ENCODE results near the gene ATOX1. TPM values are rescaled to one million over a fixed set of nuclear protein-coding genes. Genes with fewer than 3 reads are reported as not detected.

Gene ATOX1
- total and polyA plus RNA-seq, 2 experiments from 2014 or later = 126 to 296 TPM

DNA sequence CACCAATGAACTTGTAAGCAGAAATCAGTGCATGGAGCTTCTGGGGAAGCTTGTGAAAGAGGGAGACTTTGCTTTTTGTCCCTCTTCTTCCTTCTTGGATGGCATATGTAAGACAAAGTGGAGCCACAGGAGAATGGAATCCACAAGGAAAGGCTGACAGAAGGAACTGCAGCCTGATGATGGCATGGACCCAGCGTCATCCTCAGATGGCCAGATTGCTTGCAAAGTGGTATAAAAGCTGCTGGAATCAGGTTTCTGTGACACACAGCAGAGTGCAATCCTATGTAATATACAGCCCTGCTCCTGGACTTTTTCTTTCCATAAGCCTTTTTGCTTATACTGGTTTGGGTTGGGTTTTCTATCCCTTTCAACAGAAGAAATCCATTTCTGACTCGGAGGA is 40.3 kb downstream of the ATOX1 start:
- DNase-seq = peak; percentile 88
- Histone ChIP-seq H3K4me3 (peak overlapping the region; percentile 63), H3K27ac (peak overlapping the region; percentile 97), H3K4me1 (ENCODE audit: insufficient read depth) (peaks cover 32% of the 10 kb centered on the region), H2AFZ (peak overlapping the region; percentile 78), H3F3A (ENCODE audit: insufficient read depth) (peaks cover 35% of the 10 kb centered on the region), H3K9ac (peak overlapping the region; percentile 87), H3K27me3 (replicated peaks; ENCODE audit: insufficient read depth) (no peaks in the 10 kb centered on the region), H3K9me3 (ENCODE audit: low read depth) (no peaks in the 10 kb centered on the region), H3K36me3 (ENCODE audit: low read depth) (no peaks in the 10 kb centered on the region), H3K79me2 (ENCODE audit: insufficient read depth) (0 out of 2 replicates have a peak, but pooled peaks cover 5% of the 10 kb centered on the region), H3K4me2 (ENCODE audit: unreplicated experiment) (peak overlapping the region; percentile 90), H3K9me2 (ENCODE audit: insufficient read depth) (no peaks in the 10 kb centered on the region), H4K20me1 (ENCODE audit: insufficient read depth) (no peaks in the 10 kb centered on the region)
- TF ChIP-seq EZH2phosphoT487 (IDR thresholded peaks at IDR 0.05; ENCODE audit: insufficient read depth, low read depth) (no peak), EZH2 (IDR thresholded peaks at IDR 0.05; ENCODE audit: insufficient read depth, poor library complexity, severe bottlenecking) (no peak)
- in situ Hi-C loops (cut with MboI) = no loop called here
- 0 to 7% methylated on average over 2 of the region's 2 CpGs for WGBS, 2 experiments (ENCODE audit: low coverage in 1 of 2, low lambda C conversion rate in 2 of 2, missing lambda C conversion rate in 2 of 2)

DNA sequence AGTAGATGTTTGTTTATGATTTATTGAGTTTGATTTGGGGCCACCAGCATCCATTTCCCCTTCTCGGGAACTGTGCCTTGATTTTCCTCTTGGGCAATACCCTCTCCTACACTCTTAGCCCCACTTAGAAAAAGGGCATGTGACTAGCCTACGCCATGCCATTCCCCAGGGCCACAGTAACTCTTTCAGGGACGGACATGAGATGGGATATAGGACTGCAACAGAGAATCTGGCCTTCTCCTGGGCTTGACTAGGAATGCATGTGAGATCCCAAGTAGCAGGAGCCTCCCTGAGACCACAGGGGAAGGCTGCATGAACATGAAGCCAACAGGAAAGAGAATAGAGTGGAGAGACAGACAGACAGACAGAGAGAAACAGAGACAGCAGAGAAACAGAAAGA is 41.0 kb downstream of the ATOX1 start:
- Histone ChIP-seq H3K27me3 (replicated peaks; ENCODE audit: insufficient read depth) (no peaks in the 10 kb centered on the region), H3K9me3 (ENCODE audit: low read depth) (no peaks in the 10 kb centered on the region), H3K9ac (peak overlapping the region; percentile 87), H3K4me1 (ENCODE audit: insufficient read depth) (peaks cover 32% of the 10 kb centered on the region), H3K36me3 (ENCODE audit: low read depth) (no peaks in the 10 kb centered on the region), H4K20me1 (ENCODE audit: insufficient read depth) (no peaks in the 10 kb centered on the region), H2AFZ (peak overlapping the region; percentile 78), H3K4me3 (peak overlapping the region; percentile 17; the same call in 1 of the 2 replicates), H3K79me2 (ENCODE audit: insufficient read depth) (0 out of 2 replicates have a peak, but pooled peaks cover 5% of the 10 kb centered on the region), H3K4me2 (ENCODE audit: unreplicated experiment) (peak overlapping the region; percentile 90), H3K9me2 (ENCODE audit: insufficient read depth) (no peaks in the 10 kb centered on the region), H3F3A (ENCODE audit: insufficient read depth) (peaks cover 35% of the 10 kb centered on the region), H3K27ac (peak overlapping the region; percentile 97)
- no peak for TF ChIP-seq EZH2phosphoT487 (IDR thresholded peaks at IDR 0.05; ENCODE audit: insufficient read depth, low read depth)
- TF ChIP-seq EZH2 (IDR thresholded peaks at IDR 0.05; ENCODE audit: insufficient read depth, poor library complexity, severe bottlenecking) = no peak
- 44 to 58% methylated on average over 2 to 3 of the region's 3 CpGs for WGBS, 2 experiments (ENCODE audit: low coverage in 1 of 2, low lambda C conversion rate in 2 of 2, missing lambda C conversion rate in 2 of 2)
- in situ Hi-C loops (cut with MboI) = no loop called here
- peak; percentile 29 for DNase-seq

- TF ChIP-seq EZH2phosphoT487 (IDR thresholded peaks at IDR 0.05; ENCODE audit: insufficient read depth, low read depth) (no peak), EZH2 (IDR thresholded peaks at IDR 0.05; ENCODE audit: insufficient read depth, poor library complexity, severe bottlenecking) (no peak)
- Histone ChIP-seq H3K27ac (no peak overlapping the region), H3K4me1 (ENCODE audit: insufficient read depth) (no peaks in the 10 kb centered on the region), H3K9ac (no peak overlapping the region), H3K36me3 (ENCODE audit: low read depth) (no peaks in the 10 kb centered on the region), H2AFZ (no peak overlapping the region), H3K4me2 (ENCODE audit: unreplicated experiment) (no peak overlapping the region), H3K9me3 (ENCODE audit: low read depth) (no peaks in the 10 kb centered on the region), H3F3A (ENCODE audit: insufficient read depth) (peaks cover 8% of the 10 kb centered on the region; the same call in 1 of the 2 replicates), H3K27me3 (replicated peaks; ENCODE audit: insufficient read depth) (no peaks in the 10 kb centered on the region), H3K4me3 (no peak overlapping the region), H3K79me2 (ENCODE audit: insufficient read depth) (no peaks in the 10 kb centered on the region), H4K20me1 (ENCODE audit: insufficient read depth) (no peaks in the 10 kb centered on the region), H3K9me2 (ENCODE audit: insufficient read depth) (no peaks in the 10 kb centered on the region)
- in situ Hi-C loops (cut with MboI) = no loop called here
- 72 to 75% methylated on average over 13 of the region's 13 CpGs for WGBS, 2 experiments (ENCODE audit: low coverage in 1 of 2, low lambda C conversion rate in 2 of 2, missing lambda C conversion rate in 2 of 2)
- DNase-seq = no peak
Measured at GRCh38 chr5:151709109-151709735, 49.2 kb downstream of the ATOX1 start.

- in situ Hi-C loops (cut with MboI) = no loop called here
- Histone ChIP-seq H4K20me1 (ENCODE audit: insufficient read depth) (no peaks in the 10 kb centered on the region), H2AFZ (no peak overlapping the region), H3K4me1 (ENCODE audit: insufficient read depth) (no peaks in the 10 kb centered on the region), H3K4me2 (ENCODE audit: unreplicated experiment) (no peak overlapping the region), H3K27me3 (replicated peaks; ENCODE audit: insufficient read depth) (no peaks in the 10 kb centered on the region), H3K36me3 (ENCODE audit: low read depth) (no peaks in the 10 kb centered on the region), H3K9me2 (ENCODE audit: insufficient read depth) (no peaks in the 10 kb centered on the region), H3K4me3 (no peak overlapping the region), H3K79me2 (ENCODE audit: insufficient read depth) (no peaks in the 10 kb centered on the region), H3K27ac (no peak overlapping the region), H3K9ac (no peak overlapping the region), H3F3A (ENCODE audit: insufficient read depth) (peaks cover 8% of the 10 kb centered on the region; the same call in 1 of the 2 replicates), H3K9me3 (ENCODE audit: low read depth) (no peaks in the 10 kb centered on the region)
- TF ChIP-seq EZH2phosphoT487 (IDR thresholded peaks at IDR 0.05; ENCODE audit: insufficient read depth, low read depth) (no peak), EZH2 (IDR thresholded peaks at IDR 0.05; ENCODE audit: insufficient read depth, poor library complexity, severe bottlenecking) (no peak)
- DNase-seq = no peak
Measured at GRCh38 chr5:151708126-151708525, 50.3 kb downstream of the ATOX1 start.
